ENCODE results near the gene DDX27. TPM values are rescaled to one million over a fixed set of nuclear protein-coding genes. Genes with fewer than 3 reads are reported as not detected.
A peak's percentile ranks its signal among the peaks of the same experiment; 100 is the strongest.

DDX27 gene
- total and polyA plus RNA-seq, 2 of the 13 experiments (the other 11 are each of a cell fraction or from before 2014, with no cell fraction given): 42.6 to 72.8 TPM

DNA sequence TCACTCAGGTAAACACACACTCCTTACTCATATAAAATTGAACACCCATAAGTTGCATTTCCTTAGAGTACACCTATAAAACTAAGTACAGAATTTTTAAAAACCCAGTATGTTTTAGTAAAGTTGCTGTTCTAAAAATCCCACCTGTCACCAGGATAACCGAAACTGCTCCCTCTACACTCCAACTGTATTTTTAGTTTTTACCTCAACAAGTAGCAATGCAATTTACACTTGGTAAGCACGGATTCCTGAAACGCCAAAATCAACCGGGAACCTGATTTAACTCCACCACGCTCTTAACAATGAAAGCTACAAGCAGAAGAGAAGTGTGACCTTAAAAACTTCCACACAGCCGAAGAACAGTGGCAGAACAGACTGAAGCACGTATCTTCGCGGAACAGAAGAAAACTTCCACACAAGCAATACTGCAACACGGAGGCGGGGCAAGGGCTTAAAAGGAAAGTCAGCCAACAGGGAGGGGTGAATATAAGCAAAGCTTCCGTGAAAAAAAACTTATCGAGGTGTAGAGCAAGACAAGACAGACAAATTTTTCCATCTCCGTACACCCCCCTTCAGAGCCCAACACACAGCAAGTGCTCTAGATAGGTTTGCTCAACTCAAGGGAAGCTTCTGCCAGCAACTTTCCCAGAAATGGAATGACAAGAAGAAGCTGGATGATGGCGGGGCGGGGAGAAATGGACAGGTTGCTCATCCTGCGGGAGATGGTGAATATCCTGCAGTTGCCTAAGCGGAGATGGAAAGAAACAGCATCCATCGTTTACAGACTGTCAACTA is 32.5 kb upstream of the DDX27 start (continued):
- TF ChIP-seq FOXO4 (CRISPR knock-in tag; conservative IDR thresholded peaks at IDR 0.05) (no peak), GABPB1 (CRISPR knock-in tag; IDR thresholded peaks at IDR 0.05) (no peak), RAD51 (IDR thresholded peaks at IDR 0.05; ENCODE audit: borderline replicate concordance) (no peak), ZSCAN22 (CRISPR knock-in tag; IDR thresholded peaks at IDR 0.05) (no peak), ZNF496 (CRISPR knock-in tag; IDR thresholded peaks at IDR 0.05; ENCODE audit: insufficient replicate concordance) (no peak), ZNF280D (CRISPR knock-in tag; IDR thresholded peaks at IDR 0.05) (no peak), BHLHE40 (IDR thresholded peaks at IDR 0.05; ENCODE audit: low read length) (no peak), ZNF644 (CRISPR knock-in tag; IDR thresholded peaks at IDR 0.05; ENCODE audit: low read depth) (no peak)
- TF ChIP-seq, protein P1, sequence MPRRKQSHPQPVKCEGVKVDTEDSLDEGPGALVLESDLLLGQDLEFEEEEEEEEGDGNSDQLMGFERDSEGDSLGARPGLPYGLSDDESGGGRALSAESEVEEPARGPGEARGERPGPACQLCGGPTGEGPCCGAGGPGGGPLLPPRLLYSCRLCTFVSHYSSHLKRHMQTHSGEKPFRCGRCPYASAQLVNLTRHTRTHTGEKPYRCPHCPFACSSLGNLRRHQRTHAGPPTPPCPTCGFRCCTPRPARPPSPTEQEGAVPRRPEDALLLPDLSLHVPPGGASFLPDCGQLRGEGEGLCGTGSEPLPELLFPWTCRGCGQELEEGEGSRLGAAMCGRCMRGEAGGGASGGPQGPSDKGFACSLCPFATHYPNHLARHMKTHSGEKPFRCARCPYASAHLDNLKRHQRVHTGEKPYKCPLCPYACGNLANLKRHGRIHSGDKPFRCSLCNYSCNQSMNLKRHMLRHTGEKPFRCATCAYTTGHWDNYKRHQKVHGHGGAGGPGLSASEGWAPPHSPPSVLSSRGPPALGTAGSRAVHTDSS (CRISPR knock-in tag; conservative IDR thresholded peaks at IDR 0.05): 0 out of 2 replicates have a peak, but pooled peaks have one; percentile 44
- TF ChIP-seq, protein P2, sequence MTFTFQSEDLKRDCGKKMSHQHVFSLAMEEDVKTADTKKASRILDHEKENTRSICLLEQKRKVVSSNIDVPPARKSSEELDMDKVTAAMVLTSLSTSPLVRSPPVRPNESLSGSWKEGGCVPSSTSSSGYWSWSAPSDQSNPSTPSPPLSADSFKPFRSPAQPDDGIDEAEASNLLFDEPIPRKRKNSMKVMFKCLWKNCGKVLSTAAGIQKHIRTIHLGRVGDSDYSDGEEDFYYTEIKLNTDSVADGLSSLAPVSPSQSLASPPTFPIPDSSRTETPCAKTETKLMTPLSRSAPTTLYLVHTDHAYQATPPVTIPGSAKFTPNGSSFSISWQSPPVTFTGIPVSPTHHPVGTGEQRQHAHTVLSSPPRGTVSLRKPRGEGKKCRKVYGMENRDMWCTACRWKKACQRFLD (CRISPR knock-in tag; IDR thresholded peaks at IDR 0.05; ENCODE audit: borderline replicate concordance): no peak; the same call in 1 of the 2 replicates
- TF ChIP-seq, protein P3, sequence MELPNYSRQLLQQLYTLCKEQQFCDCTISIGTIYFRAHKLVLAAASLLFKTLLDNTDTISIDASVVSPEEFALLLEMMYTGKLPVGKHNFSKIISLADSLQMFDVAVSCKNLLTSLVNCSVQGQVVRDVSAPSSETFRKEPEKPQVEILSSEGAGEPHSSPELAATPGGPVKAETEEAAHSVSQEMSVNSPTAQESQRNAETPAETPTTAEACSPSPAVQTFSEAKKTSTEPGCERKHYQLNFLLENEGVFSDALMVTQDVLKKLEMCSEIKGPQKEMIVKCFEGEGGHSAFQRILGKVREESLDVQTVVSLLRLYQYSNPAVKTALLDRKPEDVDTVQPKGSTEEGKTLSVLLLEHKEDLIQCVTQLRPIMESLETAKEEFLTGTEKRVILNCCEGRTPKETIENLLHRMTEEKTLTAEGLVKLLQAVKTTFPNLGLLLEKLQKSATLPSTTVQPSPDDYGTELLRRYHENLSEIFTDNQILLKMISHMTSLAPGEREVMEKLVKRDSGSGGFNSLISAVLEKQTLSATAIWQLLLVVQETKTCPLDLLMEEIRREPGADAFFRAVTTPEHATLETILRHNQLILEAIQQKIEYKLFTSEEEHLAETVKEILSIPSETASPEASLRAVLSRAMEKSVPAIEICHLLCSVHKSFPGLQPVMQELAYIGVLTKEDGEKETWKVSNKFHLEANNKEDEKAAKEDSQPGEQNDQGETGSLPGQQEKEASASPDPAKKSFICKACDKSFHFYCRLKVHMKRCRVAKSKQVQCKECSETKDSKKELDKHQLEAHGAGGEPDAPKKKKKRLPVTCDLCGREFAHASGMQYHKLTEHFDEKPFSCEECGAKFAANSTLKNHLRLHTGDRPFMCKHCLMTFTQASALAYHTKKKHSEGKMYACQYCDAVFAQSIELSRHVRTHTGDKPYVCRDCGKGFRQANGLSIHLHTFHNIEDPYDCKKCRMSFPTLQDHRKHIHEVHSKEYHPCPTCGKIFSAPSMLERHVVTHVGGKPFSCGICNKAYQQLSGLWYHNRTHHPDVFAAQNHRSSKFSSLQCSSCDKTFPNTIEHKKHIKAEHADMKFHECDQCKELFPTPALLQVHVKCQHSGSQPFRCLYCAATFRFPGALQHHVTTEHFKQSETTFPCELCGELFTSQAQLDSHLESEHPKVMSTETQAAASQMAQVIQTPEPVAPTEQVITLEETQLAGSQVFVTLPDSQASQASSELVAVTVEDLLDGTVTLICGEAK (IDR thresholded peaks at IDR 0.05): no peak
- TF ChIP-seq, protein P3 (CRISPR knock-in tag; IDR thresholded peaks at IDR 0.05): no peak
